Testis (tissue), 2 donors: Measurements from ENCODE around the gene C5AR2.

Source experiments
- POLR2A ChIP-seq: fragments of 450-650 bp; IDR thresholded peaks from one replicate; pipeline ENCODE4 v1.6.1; 2017; ENCODE audit warnings: antibody characterized with exemption, mild to moderate bottlenecking, moderate library complexity
- TF ChIP-seq, protein P1 (sequence below), 3 experiments: fragments of 450-650 bp in 2 of 3; fragments of 200-600 bp in 1 of 3; sonication (generic) in 1 of 3; IDR thresholded peaks; one replicate each; pipeline ENCODE4 v1.5.1; 2016 to 2019; ENCODE audit warnings: antibody characterized with exemption in 3 of 3, mild to moderate bottlenecking in 2 of 3, moderate library complexity in 1 of 3

DNA sequence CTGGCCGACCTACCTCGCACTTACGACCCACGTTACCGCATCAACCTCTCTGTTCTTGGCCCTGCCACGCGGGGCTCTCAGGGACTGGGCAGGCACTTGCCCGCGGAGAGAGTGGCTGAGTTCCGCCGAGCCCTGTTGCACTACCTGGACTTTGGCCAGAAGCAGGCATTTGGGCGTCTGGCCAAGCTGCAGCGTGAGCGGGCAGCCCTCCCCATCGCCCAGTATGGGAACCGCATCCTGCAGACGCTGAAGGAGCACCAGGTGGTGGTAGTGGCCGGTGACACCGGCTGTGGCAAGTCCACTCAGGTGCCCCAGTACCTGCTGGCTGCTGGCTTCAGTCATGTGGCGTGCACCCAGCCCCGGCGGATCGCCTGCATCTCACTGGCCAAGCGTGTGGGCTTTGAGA is 21.3 kb downstream of the C5AR2 start:
- TF ChIP-seq, protein P1, sequence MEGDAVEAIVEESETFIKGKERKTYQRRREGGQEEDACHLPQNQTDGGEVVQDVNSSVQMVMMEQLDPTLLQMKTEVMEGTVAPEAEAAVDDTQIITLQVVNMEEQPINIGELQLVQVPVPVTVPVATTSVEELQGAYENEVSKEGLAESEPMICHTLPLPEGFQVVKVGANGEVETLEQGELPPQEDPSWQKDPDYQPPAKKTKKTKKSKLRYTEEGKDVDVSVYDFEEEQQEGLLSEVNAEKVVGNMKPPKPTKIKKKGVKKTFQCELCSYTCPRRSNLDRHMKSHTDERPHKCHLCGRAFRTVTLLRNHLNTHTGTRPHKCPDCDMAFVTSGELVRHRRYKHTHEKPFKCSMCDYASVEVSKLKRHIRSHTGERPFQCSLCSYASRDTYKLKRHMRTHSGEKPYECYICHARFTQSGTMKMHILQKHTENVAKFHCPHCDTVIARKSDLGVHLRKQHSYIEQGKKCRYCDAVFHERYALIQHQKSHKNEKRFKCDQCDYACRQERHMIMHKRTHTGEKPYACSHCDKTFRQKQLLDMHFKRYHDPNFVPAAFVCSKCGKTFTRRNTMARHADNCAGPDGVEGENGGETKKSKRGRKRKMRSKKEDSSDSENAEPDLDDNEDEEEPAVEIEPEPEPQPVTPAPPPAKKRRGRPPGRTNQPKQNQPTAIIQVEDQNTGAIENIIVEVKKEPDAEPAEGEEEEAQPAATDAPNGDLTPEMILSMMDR (IDR thresholded peaks at IDR 0.05) = no peak
- no peak for TF ChIP-seq POLR2A
